HepG2 (cell line): ENCODE results near the gene UBL5. TPM values are rescaled to one million over a fixed set of nuclear protein-coding genes. Genes with fewer than 3 reads are reported as not detected.
A peak's percentile ranks its signal among the peaks of the same experiment; 100 is the strongest.

ENCODE experiments used
- AHDC1 ChIP-seq: sonication (generic); formaldehyde crosslinking; IDR thresholded peaks from 2 replicates; pipeline ENCODE4 v1.5.1; 2020; ENCODE audit warnings: mild to moderate bottlenecking, missing genetic modification reagents, borderline replicate concordance
- EP300 ChIP-seq, 3 experiments: sonication (generic) in 1 of 3; formaldehyde crosslinking in 1 of 3; IDR thresholded peaks; 2 replicates each; pipeline versions ENCODE4 v1.5.1 to v1.6.1; 2011 to 2020; ENCODE audit warnings: low read depth in 2 of 3, low read length in 2 of 3, borderline replicate concordance in 1 of 3, improper control_type of control experiment in 1 of 3, mild to moderate bottlenecking in 1 of 3, missing genetic modification reagents in 1 of 3, moderate library complexity in 1 of 3
- ETV6 ChIP-seq: sonication (generic); formaldehyde crosslinking; conservative IDR thresholded peaks from 2 replicates; pipeline ENCODE4 v1.4.0; 2020; ENCODE audit warnings: missing genetic modification reagents
- FOXK2 ChIP-seq: fragments of 450-650 bp; IDR thresholded peaks from 2 replicates; pipeline ENCODE4 v1.6.1; 2016
- GFI1 ChIP-seq: sonication (generic); formaldehyde crosslinking; IDR thresholded peaks from 2 replicates; pipeline ENCODE4 v1.5.0; 2020; ENCODE audit warnings: missing genetic modification reagents, mild to moderate bottlenecking, borderline replicate concordance
- HES4 ChIP-seq: sonication (generic); formaldehyde crosslinking; IDR thresholded peaks from 2 replicates; pipeline ENCODE4 v1.9.0; 2021; ENCODE audit warnings: mild to moderate bottlenecking, missing genetic modification reagents, borderline replicate concordance
- HMGXB3 ChIP-seq: sonication (generic); formaldehyde crosslinking; IDR thresholded peaks from 2 replicates; pipeline ENCODE4 v1.4.0; 2020; ENCODE audit warnings: missing genetic modification reagents, borderline replicate concordance
- HNRNPH1 ChIP-seq: fragments of 200-400 bp; formaldehyde crosslinking; optimal IDR thresholded peaks from 2 replicates; pipeline ENCODE3; 2017; ENCODE audit warnings: mild to moderate bottlenecking, low read depth, low read length
- HOMEZ ChIP-seq: IDR thresholded peaks from 2 replicates; pipeline ENCODE4 v1.6.1; 2016; ENCODE audit warnings: low read depth
- KLF13 ChIP-seq: sonication (generic); formaldehyde crosslinking; IDR thresholded peaks from 2 replicates; pipeline ENCODE4 v1.4.0; 2020; ENCODE audit warnings: mild to moderate bottlenecking, missing genetic modification reagents
- NFKBIZ ChIP-seq: IDR thresholded peaks from 2 replicates; pipeline ENCODE4 v1.6.1; 2018; ENCODE audit warnings: missing genetic modification reagents, missing compliant biosample characterization
- NRL ChIP-seq: sonication (generic); formaldehyde crosslinking; IDR thresholded peaks from 2 replicates; pipeline ENCODE4 v1.5.0; 2020; ENCODE audit warnings: missing genetic modification reagents, mild to moderate bottlenecking, moderate library complexity, borderline replicate concordance
- RARG ChIP-seq: sonication (generic); formaldehyde crosslinking; IDR thresholded peaks from 2 replicates; pipeline ENCODE4 v1.4.0; 2020; ENCODE audit warnings: low read depth, mild to moderate bottlenecking, missing genetic modification reagents
- ZNF441 ChIP-seq: sonication (generic); formaldehyde crosslinking; IDR thresholded peaks from 2 replicates; pipeline ENCODE4 v1.7.0; 2021; ENCODE audit warnings: missing genetic modification reagents, borderline replicate concordance
- ZNF788 ChIP-seq: sonication (generic); formaldehyde crosslinking; IDR thresholded peaks from 2 replicates; pipeline ENCODE4 v1.5.0; 2020; ENCODE audit warnings: mild to moderate bottlenecking, missing genetic modification reagents, borderline replicate concordance
- polyA plus RNA-seq, 8 experiments: library from polyadenylated mRNA; depleted of rRNA in 3 of 8; stranded (reverse) in 7 of 8; unstranded in 1 of 8; fragments of >200 nt; fragmentation: Illumina TruSeq in 4 of 8; extraction: Trizol in 4 of 8; gene quantifications; 2 replicates each; pipeline versions ENCODE4 v1.2.1 to v1.2.3, GENCODE V29; 2011 to 2016; ENCODE audit warnings: low read depth in 4 of 8, missing spikeins in 1 of 8, mixed read lengths in 1 of 8; ENCODE audit not compliant: insufficient read depth in 1 of 8
- total RNA-seq, 5 experiments: library from RNA; depleted of rRNA; stranded (reverse); fragments of >200 nt; fragmentation: Illumina TruSeq; extraction: Trizol; gene quantifications; 2 replicates each; pipeline ENCODE4 v1.2.3, GENCODE V29; 2016; ENCODE audit warnings: low read depth in 1 of 5

The UBL5 gene
- total and polyA plus RNA-seq, 2 of the 13 experiments (the other 11 are each of a cell fraction or from before 2014, with no cell fraction given), result 373 to 487 TPM

GRCh38 chr19:9827289-9828238 is at the start of gene UBL5 (continued):
- TF ChIP-seq HMGXB3 (CRISPR knock-in tag) (peak; percentile 28; the same call in 1 of the 2 replicates), HES4 (CRISPR knock-in tag) (peak; percentile 80; the same call in 1 of the 2 replicates), ETV6 (CRISPR knock-in tag) (0 out of 2 replicates have a peak, but pooled peaks have one; percentile 37), HOMEZ (CRISPR knock-in tag) (0 out of 2 replicates have a peak, but pooled peaks have one; percentile 40), FOXK2 (peak; percentile 80), KLF13 (CRISPR knock-in tag) (no peak), NFKBIZ (0 out of 2 replicates have a peak, but pooled peaks have one; percentile 32), EP300 (IDR thresholded peaks at IDR 0.05; ENCODE audit: low read depth in 2 of 2, low read length in 2 of 2) (peak in 1 of 2 experiments; percentile 24; a peak in 1 of 4 replicates), EP300 (CRISPR knock-in tag; IDR thresholded peaks at IDR 0.05; ENCODE audit: borderline replicate concordance) (peak; percentile 33; the same call in 1 of the 2 replicates), ZNF788 (CRISPR knock-in tag) (peak; percentile 66; the same call in 1 of the 2 replicates), GFI1 (peak; percentile 48; the same call in 1 of the 2 replicates), RARG (CRISPR knock-in tag) (no peak), NRL (CRISPR knock-in tag) (peak; percentile 88), AHDC1 (CRISPR knock-in tag) (0 out of 2 replicates have a peak, but pooled peaks have one; percentile 41), ZNF441 (CRISPR knock-in tag) (no peak; the same call in 1 of the 2 replicates), HNRNPH1 (no peak)
